ENCODE data around the gene CCDC141.

DNA sequence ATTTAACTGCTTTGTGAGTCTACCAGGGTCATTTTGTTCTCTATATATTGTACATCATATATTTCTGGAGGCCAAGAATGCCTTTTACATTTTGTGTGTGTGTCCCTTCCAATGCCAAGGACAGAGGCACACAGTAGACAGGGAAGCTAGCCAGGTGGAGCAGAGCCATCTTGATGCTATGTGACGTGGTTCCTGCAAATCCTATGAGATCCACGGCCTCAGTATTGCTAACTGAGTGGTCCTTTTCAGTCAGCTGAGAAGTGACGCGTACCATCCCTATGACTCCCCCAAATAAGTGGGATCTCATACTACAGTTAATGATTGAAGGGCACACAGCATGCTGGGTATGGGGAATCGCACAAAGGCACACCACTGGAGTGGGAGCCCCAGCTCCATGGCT, 27.3 kb downstream of the CCDC141 start:
- TF ChIP-seq, protein P1, sequence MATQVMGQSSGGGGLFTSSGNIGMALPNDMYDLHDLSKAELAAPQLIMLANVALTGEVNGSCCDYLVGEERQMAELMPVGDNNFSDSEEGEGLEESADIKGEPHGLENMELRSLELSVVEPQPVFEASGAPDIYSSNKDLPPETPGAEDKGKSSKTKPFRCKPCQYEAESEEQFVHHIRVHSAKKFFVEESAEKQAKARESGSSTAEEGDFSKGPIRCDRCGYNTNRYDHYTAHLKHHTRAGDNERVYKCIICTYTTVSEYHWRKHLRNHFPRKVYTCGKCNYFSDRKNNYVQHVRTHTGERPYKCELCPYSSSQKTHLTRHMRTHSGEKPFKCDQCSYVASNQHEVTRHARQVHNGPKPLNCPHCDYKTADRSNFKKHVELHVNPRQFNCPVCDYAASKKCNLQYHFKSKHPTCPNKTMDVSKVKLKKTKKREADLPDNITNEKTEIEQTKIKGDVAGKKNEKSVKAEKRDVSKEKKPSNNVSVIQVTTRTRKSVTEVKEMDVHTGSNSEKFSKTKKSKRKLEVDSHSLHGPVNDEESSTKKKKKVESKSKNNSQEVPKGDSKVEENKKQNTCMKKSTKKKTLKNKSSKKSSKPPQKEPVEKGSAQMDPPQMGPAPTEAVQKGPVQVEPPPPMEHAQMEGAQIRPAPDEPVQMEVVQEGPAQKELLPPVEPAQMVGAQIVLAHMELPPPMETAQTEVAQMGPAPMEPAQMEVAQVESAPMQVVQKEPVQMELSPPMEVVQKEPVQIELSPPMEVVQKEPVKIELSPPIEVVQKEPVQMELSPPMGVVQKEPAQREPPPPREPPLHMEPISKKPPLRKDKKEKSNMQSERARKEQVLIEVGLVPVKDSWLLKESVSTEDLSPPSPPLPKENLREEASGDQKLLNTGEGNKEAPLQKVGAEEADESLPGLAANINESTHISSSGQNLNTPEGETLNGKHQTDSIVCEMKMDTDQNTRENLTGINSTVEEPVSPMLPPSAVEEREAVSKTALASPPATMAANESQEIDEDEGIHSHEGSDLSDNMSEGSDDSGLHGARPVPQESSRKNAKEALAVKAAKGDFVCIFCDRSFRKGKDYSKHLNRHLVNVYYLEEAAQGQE (IDR thresholded peaks at IDR 0.05; ENCODE audit: insufficient read depth in 1 of 2, low read depth in 2 of 2, low read length in 2 of 2) = no peak
- no peak for TF ChIP-seq POLR2AphosphoS5 (IDR thresholded peaks at IDR 0.05; ENCODE audit: low read depth, low read length)
- no peak for TF ChIP-seq TAF1 (IDR thresholded peaks at IDR 0.05; ENCODE audit: borderline replicate concordance, insufficient read depth, low read length)
